GM12878 (cell line): ENCODE data around the gene GOLGA6L10.

Source experiments
- TAF1 ChIP-seq: IDR thresholded peaks from 2 replicates; pipeline ENCODE4 v1.6.1; 2011; ENCODE audit warnings: mild to moderate bottlenecking, low read depth, low read length, borderline replicate concordance
- ZNF274 ChIP-seq: IDR thresholded peaks from one replicate; pipeline ENCODE4 v1.8.0; 2011; ENCODE audit not compliant: insufficient read length, insufficient read depth

DNA sequence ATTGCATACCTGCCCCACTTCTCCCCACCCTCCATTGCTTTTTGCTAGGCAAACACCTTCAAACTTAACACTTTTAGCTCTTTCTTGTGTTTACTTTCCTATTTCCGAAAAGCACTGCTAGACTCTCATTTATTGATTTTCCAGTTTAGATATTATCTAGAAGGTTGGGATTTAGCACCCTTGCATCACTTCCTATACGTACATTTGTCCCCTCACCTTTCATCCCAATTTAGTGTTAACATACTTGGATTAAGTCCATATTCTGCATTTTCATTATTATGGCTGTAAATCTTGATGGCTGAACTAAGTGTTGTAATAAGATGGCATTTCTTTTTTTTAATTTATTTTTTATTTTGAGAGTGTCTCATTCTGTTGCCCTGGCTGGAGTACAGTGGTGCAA lies 39.5 kb downstream of the GOLGA6L10 start:
- TF ChIP-seq ZNF274 (no peak), TAF1 (no peak)
